Activated CD8-positive, alpha-beta memory T cell treated with anti-CD3 and anti-CD28 coated beads, Interleukin-2, amount 50 U/mL, for 48 hours (primary cell): Measurements from ENCODE around the gene RNF31.

ENCODE experiments used
- DNase-seq: peaks from one replicate; pipeline ENCODE4 v3.0.0-alpha.2; 2020

RNF31 gene

GRCh38 chr14:24117179-24117578 is 30.1 kb upstream of the RNF31 start:
- no peak for DNase-seq

- no peak for DNase-seq
Measured at GRCh38 chr14:24119691-24120090, 27.6 kb upstream of the RNF31 start.

- no peak for DNase-seq
Measured at GRCh38 chr14:24121210-24121609, 26.1 kb upstream of the RNF31 start.

- no peak for DNase-seq
Measured at GRCh38 chr14:24122416-24122815, 24.9 kb upstream of the RNF31 start.

- no peak for DNase-seq
Measured at GRCh38 chr14:24122898-24123297, 24.4 kb upstream of the RNF31 start.

- DNase-seq = no peak
Measured at GRCh38 chr14:24123424-24124417, 23.6 kb upstream of the RNF31 start.

GRCh38 chr14:24126939-24127338 is 20.4 kb upstream of the RNF31 start:
- no peak for DNase-seq

GRCh38 chr14:24127673-24128072 is 19.6 kb upstream of the RNF31 start:
- DNase-seq = no peak

GRCh38 chr14:24129410-24129998 is 17.8 kb upstream of the RNF31 start:
- no peak for DNase-seq

GRCh38 chr14:24130380-24130716 is 16.9 kb upstream of the RNF31 start, which contains the start of gene FITM1:
TSS of gene FITM1 (plus strand) at chr14:24130659. CDS start at chr14:24131564, 905 bp downstream.
- no peak for DNase-seq

GRCh38 chr14:24130717-24131548 is 16.4 kb upstream of the RNF31 start:
- DNase-seq = no peak

- DNase-seq = no peak
Measured at GRCh38 chr14:24131549-24131966, 15.7 kb upstream of the RNF31 start.

GRCh38 chr14:24132061-24132685 is 15.1 kb upstream of the RNF31 start:
- peak; percentile 66 for DNase-seq

GRCh38 chr14:24132976-24133375 is 14.3 kb upstream of the RNF31 start:
- DNase-seq = no peak

GRCh38 chr14:24133735-24134134 is 13.6 kb upstream of the RNF31 start:
- no peak for DNase-seq

GRCh38 chr14:24135584-24135833 is 11.8 kb upstream of the RNF31 start:
- DNase-seq = no peak

GRCh38 chr14:24135834-24136683 is 11.2 kb upstream of the RNF31 start, which contains the start of gene PSME1:
TSS of gene PSME1 (plus strand) at chr14:24136194. CDS start at chr14:24136263, 69 bp downstream.
- DNase-seq = peak; percentile 96

GRCh38 chr14:24136684-24137528 is 10.4 kb upstream of the RNF31 start:
- DNase-seq = no peak

- DNase-seq = no peak
Measured at GRCh38 chr14:24137529-24138395, 9.5 kb upstream of the RNF31 start.
